GM21381 (cell line): ENCODE measurements around the gene C1orf87.

Experiments used
- ATAC-seq: cut with Tn5 transposase; IDR thresholded peaks from one replicate; pipeline ENCODE4 v1.9.1; 2021; ENCODE audit warnings: mild to moderate bottlenecking, moderate library complexity; ENCODE audit not compliant: unreplicated experiment

C1orf87 gene

DNA sequence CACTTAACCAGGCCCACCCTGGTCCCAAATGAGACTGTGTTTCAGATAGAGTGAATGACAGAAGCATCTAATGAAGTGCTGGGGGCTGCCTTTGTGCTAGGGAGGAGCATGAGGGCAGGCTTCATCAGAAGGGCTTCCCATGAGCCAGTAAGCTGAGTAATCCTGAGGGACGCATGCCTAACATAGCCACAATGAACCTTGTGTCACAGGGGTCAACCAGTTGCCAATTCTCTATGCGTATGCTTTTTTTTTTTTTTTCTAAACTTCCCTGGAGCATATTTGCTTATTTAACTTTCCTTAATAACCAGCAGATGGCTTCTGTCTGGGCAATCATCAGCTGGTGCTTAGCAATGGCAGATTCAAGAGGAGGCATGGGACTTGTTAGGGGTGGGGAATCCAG is 121.5 kb downstream of the C1orf87 start:
- no peak for ATAC-seq

- no peak for ATAC-seq
Measured at GRCh38 chr1:59949648-59950047, 123.9 kb downstream of the C1orf87 start.

GRCh38 chr1:59948990-59949389 is 124.6 kb downstream of the C1orf87 start:
- no peak for ATAC-seq

GRCh38 chr1:59947047-59947938 is 126.3 kb downstream of the C1orf87 start:
- ATAC-seq = peak; percentile 93

GRCh38 chr1:59945790-59946189 is 127.8 kb downstream of the C1orf87 start:
- ATAC-seq = no peak
